Muscle of leg (tissue), 11 donors: ENCODE results near the gene CD300LG. TPM values are rescaled to one million over a fixed set of nuclear protein-coding genes. Genes with fewer than 3 reads are reported as not detected.
A peak's percentile ranks its signal among the peaks of the same experiment; 100 is the strongest.

ENCODE experiments used
- DNase-seq: peaks from one replicate; pipeline ENCODE4 v3.0.0; 2013
- H3K27ac ChIP-seq: one replicate; pipeline ENCODE4 v1.5.1; 2013; ENCODE audit warnings: mild to moderate bottlenecking, low read length, control low read depth
- H3K27me3 ChIP-seq: one replicate; pipeline ENCODE4 v1.6.1; 2013; ENCODE audit warnings: low read length; ENCODE audit not compliant: control insufficient read depth, insufficient read depth
- H3K36me3 ChIP-seq: one replicate; pipeline ENCODE4 v1.6.1; 2013; ENCODE audit warnings: low read length; ENCODE audit not compliant: control insufficient read depth, insufficient read depth
- H3K4me1 ChIP-seq: one replicate; pipeline ENCODE4 v1.6.1; 2013; ENCODE audit warnings: low read length; ENCODE audit not compliant: control insufficient read depth, insufficient read depth
- H3K4me3 ChIP-seq: one replicate; pipeline ENCODE4 v1.5.1; 2013; ENCODE audit warnings: low read length, control low read depth
- H3K9me3 ChIP-seq: replicated peaks from 2 replicates; pipeline ENCODE4 v1.6.1; 2013; ENCODE audit warnings: low read depth, low read length; ENCODE audit not compliant: control insufficient read depth
- WGBS: methylation state at CpG from one replicate; pipeline ENCODE4 v1.1.5; 2013; ENCODE audit warnings: missing lambda C conversion rate; ENCODE audit not compliant: insufficient coverage; 5-methylcytosine and 5-hydroxymethylcytosine counted together
- polyA plus RNA-seq, 8 donors: library from polyadenylated mRNA; unstranded; fragments of 120-200 nt; gene quantifications; one replicate each; pipeline versions ENCODE4 v1.2.1 to v1.2.3, GENCODE V29; 2013; ENCODE audit warnings: inconsistent platforms in 1 of 8, low replicate concordance in 1 of 8; ENCODE audit not compliant: insufficient read length in 8 of 8, insufficient read depth in 1 of 8
- total RNA-seq: library from RNA; stranded (reverse); fragments of 120-200 nt; gene quantifications from one replicate; pipeline ENCODE4 v1.2.4, GENCODE V29; 2013

Gene CD300LG
- total and polyA plus RNA-seq, 9 donors, result 1.5 to 3.9 (median 2.2) TPM

DNA sequence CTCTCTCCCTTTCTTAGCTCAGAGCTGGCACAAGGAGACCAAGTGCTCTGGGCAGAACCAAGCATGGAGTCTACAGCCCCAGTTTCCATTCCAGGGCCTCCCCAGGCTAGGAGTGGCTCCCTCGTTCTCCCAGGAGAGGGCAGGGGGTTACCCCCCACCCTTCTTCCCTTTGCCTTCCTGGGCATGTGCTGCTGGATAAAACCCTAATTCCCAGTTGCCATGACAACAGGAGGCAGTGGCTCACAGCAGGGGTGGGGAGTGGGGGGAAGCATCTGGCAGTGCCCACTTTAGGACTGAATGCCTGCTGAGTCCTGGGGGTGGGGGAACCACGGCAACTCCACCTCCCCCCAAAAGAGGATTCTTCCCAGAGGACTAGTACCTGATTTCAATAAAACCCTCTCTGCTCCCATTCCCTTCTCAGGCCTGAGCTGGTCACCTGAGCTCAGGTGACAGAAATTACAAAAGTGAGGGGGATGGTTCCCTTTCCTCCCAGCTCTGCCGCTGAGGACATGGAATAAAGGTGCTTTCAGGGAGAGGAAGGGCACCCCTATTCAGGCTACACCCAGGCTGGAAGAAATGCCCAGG lies 58.5 kb downstream of the CD300LG start:
- Histone ChIP-seq H3K27ac (no peak overlapping the region), H3K27me3 (peaks cover 48% of the 10 kb centered on the region), H3K9me3 (no peaks in the 10 kb centered on the region), H3K4me3 (no peak overlapping the region), H3K4me1 (peaks cover 43% of the 10 kb centered on the region), H3K36me3 (no peaks in the 10 kb centered on the region)
- no peak for DNase-seq
- no CpG with 5 or more reads among the region's 3 CpGs for WGBS

DNA sequence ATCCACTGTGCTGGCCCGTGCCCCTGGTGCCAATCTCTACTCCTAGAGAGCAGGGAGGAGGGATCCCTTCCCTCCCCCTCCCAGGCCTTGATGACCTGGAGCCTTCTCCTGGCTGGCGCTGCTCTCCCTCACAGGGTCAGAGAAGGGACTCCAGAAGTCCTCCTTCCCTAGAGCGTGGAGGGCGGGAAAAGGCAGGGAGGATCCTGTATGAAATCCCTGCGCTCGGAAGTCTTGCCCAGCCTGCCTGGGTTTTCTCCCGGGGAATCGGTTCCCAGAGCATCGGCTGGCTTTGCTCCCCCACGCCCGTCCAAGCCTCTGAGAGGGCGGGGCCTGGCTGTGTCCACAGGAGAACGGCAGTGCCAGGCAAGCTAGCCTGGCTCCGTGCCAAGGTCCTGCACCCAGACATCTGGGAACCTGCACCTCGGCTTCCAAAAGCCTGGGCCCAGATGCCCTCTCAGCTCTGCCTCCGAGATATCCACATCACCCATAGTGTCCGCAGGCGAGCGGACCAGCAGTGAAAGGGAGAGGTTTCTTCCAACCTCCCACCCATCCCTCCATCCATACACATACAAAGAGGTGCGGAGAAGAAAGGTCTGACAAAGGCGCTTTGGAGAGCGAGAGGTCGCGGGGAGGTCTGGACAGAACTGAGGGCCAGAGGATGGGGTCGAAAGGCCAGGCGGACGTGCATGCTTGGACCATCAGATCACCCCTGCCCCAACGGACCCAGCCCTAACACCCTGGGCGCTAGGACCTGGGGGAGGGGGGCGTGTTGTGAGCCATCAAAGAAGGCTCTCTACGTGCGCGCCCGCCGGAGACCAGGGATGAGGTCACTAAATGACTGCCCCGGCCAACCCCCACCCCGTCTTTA lies 59.2 kb downstream of the CD300LG start:
- peak; percentile 94 for DNase-seq
- Histone ChIP-seq H3K9me3 (no peaks in the 10 kb centered on the region), H3K27me3 (peaks cover 44% of the 10 kb centered on the region), H3K4me1 (peaks cover 36% of the 10 kb centered on the region), H3K27ac (peak overlapping the region; percentile 53), H3K36me3 (no peaks in the 10 kb centered on the region), H3K4me3 (peak overlapping the region; percentile 82)
- WGBS, result 5% methylated on average over 28 of the region's 37 CpGs

DNA sequence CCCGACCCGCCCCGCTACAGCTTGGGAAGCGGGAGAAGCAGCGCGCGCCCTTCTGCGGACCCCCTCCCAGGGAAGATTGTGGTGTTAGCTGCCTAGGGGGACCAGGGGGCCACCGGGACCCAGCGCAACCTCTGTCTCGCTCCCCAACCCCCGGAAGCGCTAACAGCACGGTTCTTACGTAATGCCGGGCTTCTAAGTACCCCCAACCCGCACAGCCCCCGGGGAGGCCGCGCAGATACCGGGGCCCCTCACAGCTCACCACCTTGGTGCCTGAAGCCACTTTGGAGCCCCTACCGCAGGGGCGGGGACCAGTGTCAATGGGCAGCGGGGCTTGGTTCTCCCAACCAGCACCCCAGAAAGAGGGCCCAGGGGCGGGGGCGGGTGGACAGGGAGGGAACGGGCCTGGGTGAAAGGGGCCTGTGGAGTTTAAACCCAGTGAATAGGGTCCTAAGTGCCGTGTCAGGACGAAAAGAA lies 60.0 kb downstream of the CD300LG start:
- peaks cover 35% of the 10 kb centered on the region for H3K4me1 ChIP-seq
- peak overlapping the region; percentile 82 for H3K4me3 ChIP-seq
- no peaks in the 10 kb centered on the region for H3K9me3 ChIP-seq
- H3K27ac ChIP-seq, result peak overlapping the region; percentile 52
- no peaks in the 10 kb centered on the region for H3K36me3 ChIP-seq
- WGBS, result under 1% methylated on average over 19 of the region's 29 CpGs
- peak; percentile 42 for DNase-seq
- peaks cover 46% of the 10 kb centered on the region for H3K27me3 ChIP-seq

DNA sequence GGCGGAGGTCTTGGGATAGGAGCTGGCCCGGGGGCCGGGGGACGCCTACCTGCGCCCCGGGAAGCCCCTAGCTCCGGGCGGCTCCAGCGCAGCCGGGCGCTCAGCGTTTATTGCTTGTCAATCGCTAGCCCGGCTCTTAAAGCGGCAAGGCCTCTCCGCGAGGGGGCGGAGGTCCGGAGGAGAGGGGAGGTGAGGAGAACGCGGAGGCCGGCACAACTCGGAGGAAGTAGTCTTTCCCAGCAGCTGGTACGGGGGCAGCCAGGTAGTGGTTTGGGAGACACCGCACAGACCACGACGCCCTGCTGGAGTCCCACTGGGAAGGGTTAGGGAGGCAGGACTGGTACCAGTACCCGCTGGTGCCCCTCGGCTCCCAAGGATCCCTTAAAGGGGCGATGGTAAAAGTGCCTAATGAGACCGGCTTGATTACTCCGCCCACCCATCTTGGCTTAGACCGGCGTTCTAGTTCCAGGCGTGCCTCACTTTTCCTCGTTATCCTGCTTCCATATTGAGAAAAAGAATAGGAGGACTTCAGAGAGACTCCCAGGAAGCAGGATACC lies 60.5 kb downstream of the CD300LG start, which contains the start of gene MPP2:
MPP2 (minus strand) TSS at position 112 of the 557 bp plus-strand sequence. CDS start 3,076 bp downstream, outside the sequence.
- Histone ChIP-seq H3K27me3 (peaks cover 50% of the 10 kb centered on the region), H3K4me3 (peak within 1 kb of the TSS; percentile 82), H3K27ac (peak within 1 kb of the TSS; percentile 84), H3K9me3 (no peaks in the 10 kb centered on the region), H3K36me3 (no peaks in the 10 kb centered on the region), H3K4me1 (peaks cover 35% of the 10 kb centered on the region)
- WGBS, result under 1% methylated on average over 24 of the region's 36 CpGs
- DNase-seq, result peak; percentile 95

DNA sequence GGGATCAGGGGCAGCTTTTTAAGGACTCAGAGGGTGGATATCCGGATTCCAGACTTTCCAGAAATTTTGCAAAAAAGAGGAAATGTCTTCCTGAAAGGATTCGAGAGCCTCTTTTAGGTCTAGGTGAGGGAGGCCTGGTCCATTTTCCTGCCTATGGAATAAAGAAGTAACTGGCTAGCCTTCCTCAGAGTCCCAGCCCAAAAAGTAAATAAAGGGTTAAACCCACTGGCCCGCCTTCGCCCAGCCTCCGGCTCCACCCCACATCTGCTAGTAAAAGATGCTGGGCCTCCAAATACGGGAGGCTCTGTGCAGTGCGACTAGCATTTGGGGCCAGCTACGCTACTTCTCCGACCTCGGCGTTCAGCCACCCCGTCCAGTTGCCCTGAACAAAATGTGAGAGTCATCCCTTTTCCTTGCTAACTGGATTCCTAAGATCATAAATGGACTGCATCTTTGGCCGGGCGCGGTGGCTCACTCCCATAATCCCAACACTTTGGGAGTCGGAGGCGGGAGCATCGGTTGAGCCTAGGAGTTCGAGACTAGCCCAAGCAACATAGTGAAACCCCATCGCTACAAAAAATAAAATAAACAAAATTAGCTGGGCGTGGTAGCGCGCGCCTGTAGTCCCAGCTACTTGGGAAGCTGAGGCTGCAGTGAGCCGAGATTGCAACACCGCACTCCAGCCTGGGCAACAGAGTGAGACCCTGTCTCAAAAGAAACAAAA lies 61.2 kb downstream of the CD300LG start:
- H3K4me3 ChIP-seq, result peak overlapping the region; percentile 82
- peak; percentile 94 for DNase-seq
- H3K4me1 ChIP-seq, result peaks cover 35% of the 10 kb centered on the region
- H3K27ac ChIP-seq, result peak overlapping the region; percentile 84
- H3K36me3 ChIP-seq, result no peaks in the 10 kb centered on the region
- WGBS, result 14% methylated on average over 19 of the region's 26 CpGs
- peaks cover 52% of the 10 kb centered on the region for H3K27me3 ChIP-seq
- H3K9me3 ChIP-seq, result no peaks in the 10 kb centered on the region

DNA sequence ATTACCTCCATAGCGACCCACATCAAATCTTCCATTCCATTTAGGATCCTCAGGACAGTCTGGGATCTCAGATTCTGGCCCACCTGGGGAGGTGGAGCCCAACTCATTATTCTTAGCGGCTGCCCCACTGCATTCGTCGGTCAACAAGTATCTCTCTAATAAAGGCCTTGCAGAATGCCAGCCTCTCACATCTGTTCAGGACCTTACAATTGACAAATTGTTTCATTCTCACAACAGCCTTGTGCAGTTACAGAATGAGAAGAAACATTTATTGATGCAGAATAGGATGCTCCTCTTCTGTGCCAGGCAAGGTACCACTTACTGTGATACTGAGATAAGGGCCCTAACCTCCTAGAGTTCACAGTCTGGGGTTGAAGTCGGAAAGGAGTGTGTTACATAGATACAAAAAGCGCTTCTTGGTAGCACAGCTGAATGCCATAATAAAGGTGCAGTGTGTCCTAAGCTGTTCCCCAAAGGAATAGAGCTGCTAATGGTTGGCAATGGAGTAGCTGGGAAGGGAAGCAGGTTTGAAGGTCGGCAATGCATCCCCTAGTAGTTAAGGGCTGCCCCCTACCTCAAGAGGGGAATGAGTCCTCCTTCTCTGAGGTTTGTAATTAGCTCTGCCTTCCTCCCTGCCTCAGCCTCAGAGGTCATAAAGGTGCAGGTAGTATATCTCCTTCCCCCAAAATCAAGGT lies 62.7 kb downstream of the CD300LG start:
- DNase-seq, result no peak
- Histone ChIP-seq H3K27ac (no peak overlapping the region), H3K36me3 (no peaks in the 10 kb centered on the region), H3K9me3 (no peaks in the 10 kb centered on the region), H3K4me3 (no peak overlapping the region), H3K4me1 (peaks cover 35% of the 10 kb centered on the region), H3K27me3 (peaks cover 55% of the 10 kb centered on the region)
- 66% methylated on average over 3 of the region's 7 CpGs for WGBS

DNA sequence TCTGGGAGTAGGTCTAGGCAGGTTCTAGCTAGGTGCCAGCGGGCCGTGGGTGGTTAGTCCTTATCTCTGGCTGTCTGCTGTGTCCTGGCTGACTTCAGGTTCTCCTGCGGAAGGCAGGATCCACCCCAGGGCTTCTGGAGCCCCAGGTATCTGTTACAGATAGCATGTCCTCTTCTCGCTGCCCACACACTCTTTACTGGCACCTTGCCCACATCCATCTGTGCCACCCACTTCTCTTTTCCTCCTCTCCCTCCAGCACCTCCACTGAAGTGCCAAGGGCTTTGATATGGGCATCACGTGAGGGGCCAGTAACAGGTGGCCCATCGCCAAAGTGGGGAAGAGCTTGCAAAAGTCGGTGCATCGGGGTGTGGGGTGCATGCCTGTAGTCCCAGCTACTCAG lies 64.9 kb downstream of the CD300LG start:
- WGBS, result 60% methylated on average over 4 of the region's 8 CpGs

DNA sequence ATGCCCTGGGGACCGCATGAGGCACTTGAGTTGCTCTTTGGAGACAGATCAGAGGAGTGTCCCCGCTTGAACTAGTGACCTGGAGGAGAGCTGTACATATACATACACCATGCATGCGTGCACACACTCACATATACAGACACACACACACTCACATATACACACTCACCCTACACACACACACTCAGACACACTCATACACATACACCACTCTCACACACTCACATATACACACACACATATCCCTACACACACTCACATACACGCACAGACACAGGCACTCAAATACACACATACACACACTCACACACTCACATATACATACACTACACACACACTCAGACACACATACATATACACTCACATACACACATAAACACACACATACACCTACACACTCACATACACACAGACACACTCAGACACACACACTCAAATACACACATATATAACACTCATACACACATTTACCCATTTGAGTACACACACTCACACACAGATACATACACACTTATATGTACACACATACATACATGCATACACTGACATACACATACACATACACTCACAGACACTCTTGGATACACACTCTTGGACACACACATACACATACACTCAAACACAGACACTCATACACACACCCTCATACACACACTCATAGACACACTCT lies 65.8 kb downstream of the CD300LG start:
- 94% methylated on average over 1 of the region's 4 CpGs for WGBS
- Histone ChIP-seq H3K9me3 (no peaks in the 10 kb centered on the region), H3K4me1 (peaks cover 9% of the 10 kb centered on the region)

More for the DNA sequence above, 64.9 kb downstream of the CD300LG start:
- H3K4me1 ChIP-seq, result peaks cover 18% of the 10 kb centered on the region
- no peak overlapping the region for H3K4me3 ChIP-seq
- no peak for DNase-seq
- peaks cover 43% of the 10 kb centered on the region for H3K27me3 ChIP-seq
- no peaks in the 10 kb centered on the region for H3K9me3 ChIP-seq
- H3K36me3 ChIP-seq, result no peaks in the 10 kb centered on the region
- H3K27ac ChIP-seq, result no peak overlapping the region

More for the DNA sequence above, 65.8 kb downstream of the CD300LG start:
- H3K4me3 ChIP-seq, result no peak overlapping the region
- H3K36me3 ChIP-seq, result no peaks in the 10 kb centered on the region
- H3K27me3 ChIP-seq, result peaks cover 43% of the 10 kb centered on the region
- DNase-seq, result no peak
- no peak overlapping the region for H3K27ac ChIP-seq
